Thyroid gland (tissue), 4 donors: ENCODE data around the gene FAM83C. TPM values are rescaled to one million over a fixed set of nuclear protein-coding genes. Genes with fewer than 3 reads are reported as not detected.

Source experiments
- DNase-seq, 2 donors: peaks; one replicate each; pipeline ENCODE4 v3.0.0-alpha.2; 2019
- H3K27ac ChIP-seq, 3 donors: fragments of 200-600 bp; sonication (generic); 1 replicate in 2 of 3; 2 replicates in 1 of 3; pipeline ENCODE4 v1.5.1; 2016 to 2019; ENCODE audit warnings: mild to moderate bottlenecking in 1 of 3, moderate library complexity in 1 of 3
- H3K27me3 ChIP-seq: fragments of 200-600 bp; sonication (generic); one replicate; pipeline ENCODE4 v1.5.1; 2019
- H3K36me3 ChIP-seq, 2 donors: fragments of 200-600 bp; sonication (generic); one replicate each; pipeline ENCODE4 v1.5.1; 2016 to 2019
- H3K4me1 ChIP-seq, 2 donors: fragments of 200-600 bp; sonication (generic); one replicate each; pipeline ENCODE4 v1.5.1; 2017 to 2019
- H3K4me3 ChIP-seq, 3 donors: fragments of 200-600 bp; sonication (generic); replicated peaks in 1 of 3; 1 replicate in 2 of 3; 2 replicates in 1 of 3; pipeline ENCODE4 v1.5.1; 2016; ENCODE audit warnings: mild to moderate bottlenecking in 1 of 3
- H3K9me3 ChIP-seq: fragments of 200-600 bp; sonication (generic); one replicate; pipeline ENCODE4 v1.5.1; 2017
- POLR2A ChIP-seq, 2 donors: fragments of 450-650 bp; IDR thresholded peaks; one replicate each; pipeline ENCODE4 v1.6.1; 2017; ENCODE audit warnings: antibody characterized with exemption in 2 of 2, mild to moderate bottlenecking in 2 of 2, moderate library complexity in 1 of 2
- WGBS, 2 donors: methylation state at CpG; one replicate each; pipeline ENCODE4 v1.1.5; 2017; 5-methylcytosine and 5-hydroxymethylcytosine counted together
- intact Hi-C: fragments of 100-400 bp; cut with DNase I; formaldehyde crosslinking; loops from one replicate; pipeline ENCODE4 v1.15.1; 2023
- total RNA-seq, 4 donors: library from RNA; depleted of rRNA; stranded (reverse); fragments of >200 nt; gene quantifications; one replicate each; pipeline ENCODE4 v1.2.3, GENCODE V29; 2016
- TF ChIP-seq, protein P1 (sequence below), 6 experiments: fragments of 200-600 bp in 3 of 6; fragments of 450-650 bp in 3 of 6; sonication (generic) in 3 of 6; IDR thresholded peaks; one replicate each; pipeline ENCODE4 v1.5.1; 2016 to 2019; ENCODE audit warnings: antibody characterized with exemption in 6 of 6, mild to moderate bottlenecking in 2 of 6, inconsistent platforms in 1 of 6, moderate library complexity in 1 of 6

The FAM83C gene
- total RNA-seq, 4 donors from 2014 or later, result not detected

DNA sequence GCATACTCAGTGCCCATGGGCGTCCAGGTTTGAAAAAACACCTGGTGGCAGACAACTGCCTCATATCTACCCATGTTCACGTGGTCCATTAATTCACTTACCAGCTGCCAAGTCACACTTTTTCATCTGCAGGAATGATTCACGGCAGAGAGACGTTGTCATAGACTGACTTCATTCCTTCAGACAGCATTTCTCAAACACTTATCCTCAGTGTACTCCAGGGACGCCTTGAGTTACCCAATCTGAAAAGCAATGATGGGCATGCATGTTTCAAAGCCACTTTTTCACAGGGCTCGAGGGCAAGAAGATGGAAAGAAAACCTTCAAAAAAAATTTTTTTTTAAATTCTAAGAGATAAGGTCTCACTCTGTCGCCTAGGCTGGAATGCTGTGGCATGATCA, 20.3 kb downstream of the FAM83C start:
- Histone ChIP-seq H3K4me3 (no peak overlapping the region), H3K27ac (no peak overlapping the region), H3K36me3 (peaks cover 7 to 14% of the 10 kb centered on the region in 2 donors), H3K9me3 (no peaks in the 10 kb centered on the region), H3K4me1 (peaks cover 9 to 14% of the 10 kb centered on the region in 2 donors), H3K27me3 (no peaks in the 10 kb centered on the region)
- 83 to 89% methylated on average over 7 of the region's 7 CpGs for WGBS, 2 donors
- no peak for DNase-seq
- TF ChIP-seq, protein P1, sequence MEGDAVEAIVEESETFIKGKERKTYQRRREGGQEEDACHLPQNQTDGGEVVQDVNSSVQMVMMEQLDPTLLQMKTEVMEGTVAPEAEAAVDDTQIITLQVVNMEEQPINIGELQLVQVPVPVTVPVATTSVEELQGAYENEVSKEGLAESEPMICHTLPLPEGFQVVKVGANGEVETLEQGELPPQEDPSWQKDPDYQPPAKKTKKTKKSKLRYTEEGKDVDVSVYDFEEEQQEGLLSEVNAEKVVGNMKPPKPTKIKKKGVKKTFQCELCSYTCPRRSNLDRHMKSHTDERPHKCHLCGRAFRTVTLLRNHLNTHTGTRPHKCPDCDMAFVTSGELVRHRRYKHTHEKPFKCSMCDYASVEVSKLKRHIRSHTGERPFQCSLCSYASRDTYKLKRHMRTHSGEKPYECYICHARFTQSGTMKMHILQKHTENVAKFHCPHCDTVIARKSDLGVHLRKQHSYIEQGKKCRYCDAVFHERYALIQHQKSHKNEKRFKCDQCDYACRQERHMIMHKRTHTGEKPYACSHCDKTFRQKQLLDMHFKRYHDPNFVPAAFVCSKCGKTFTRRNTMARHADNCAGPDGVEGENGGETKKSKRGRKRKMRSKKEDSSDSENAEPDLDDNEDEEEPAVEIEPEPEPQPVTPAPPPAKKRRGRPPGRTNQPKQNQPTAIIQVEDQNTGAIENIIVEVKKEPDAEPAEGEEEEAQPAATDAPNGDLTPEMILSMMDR (IDR thresholded peaks at IDR 0.05), result no peak
- no peak for TF ChIP-seq POLR2A (IDR thresholded peaks at IDR 0.05)
- intact Hi-C loops, result no loop called here

DNA sequence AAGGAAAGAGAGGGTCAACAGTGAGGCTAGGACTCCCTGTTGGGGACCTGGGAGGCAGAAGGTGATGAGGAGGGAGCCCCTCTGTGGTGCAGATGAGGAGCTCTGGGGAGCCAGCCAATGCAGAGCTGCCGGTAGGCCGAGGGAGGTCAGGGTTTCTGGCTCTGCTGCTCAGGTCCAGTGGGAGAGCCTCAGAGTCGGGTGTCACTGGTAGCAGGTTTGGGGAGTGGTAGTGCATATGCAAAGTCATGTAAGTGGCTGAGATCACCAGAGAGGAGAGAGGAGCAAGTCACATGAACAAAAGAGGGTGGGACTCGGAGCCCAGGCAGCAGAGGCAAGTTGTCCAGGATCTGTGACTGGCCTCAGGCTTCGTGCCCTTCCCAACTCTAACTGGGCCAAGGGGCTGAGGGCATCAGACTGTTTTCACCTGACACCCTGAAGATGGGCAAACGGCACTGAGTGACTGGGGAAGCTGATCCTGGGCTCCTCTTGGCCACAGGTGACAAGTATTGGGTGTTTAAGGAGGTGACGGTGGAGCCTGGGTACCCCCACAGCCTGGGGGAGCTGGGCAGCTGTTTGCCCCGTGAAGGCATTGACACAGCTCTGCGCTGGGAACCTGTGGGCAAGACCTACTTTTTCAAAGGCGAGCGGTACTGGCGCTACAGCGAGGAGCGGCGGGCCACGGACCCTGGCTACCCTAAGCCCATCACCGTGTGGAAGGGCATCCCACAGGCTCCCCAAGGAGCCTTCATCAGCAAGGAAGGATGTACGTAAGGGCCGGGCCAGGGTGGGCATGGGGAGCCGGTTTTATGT, 20.9 kb downstream of the FAM83C start:
- H3K36me3 ChIP-seq, result peaks cover 7 to 14% of the 10 kb centered on the region in 2 donors
- 85 to 86% methylated on average over 9 to 20 of the region's 20 CpGs for WGBS, 2 donors
- intact Hi-C loops, result no loop called here
- no peak for TF ChIP-seq POLR2A (IDR thresholded peaks at IDR 0.05)
- TF ChIP-seq, protein P1 (IDR thresholded peaks at IDR 0.05), result no peak
- H3K4me1 ChIP-seq, result peaks cover 4 to 8% of the 10 kb centered on the region in 2 donors
- H3K4me3 ChIP-seq, result no peak overlapping the region
- no peak overlapping the region for H3K27ac ChIP-seq
- no peaks in the 10 kb centered on the region for H3K9me3 ChIP-seq
- no peaks in the 10 kb centered on the region for H3K27me3 ChIP-seq
- DNase-seq, result no peak

DNA sequence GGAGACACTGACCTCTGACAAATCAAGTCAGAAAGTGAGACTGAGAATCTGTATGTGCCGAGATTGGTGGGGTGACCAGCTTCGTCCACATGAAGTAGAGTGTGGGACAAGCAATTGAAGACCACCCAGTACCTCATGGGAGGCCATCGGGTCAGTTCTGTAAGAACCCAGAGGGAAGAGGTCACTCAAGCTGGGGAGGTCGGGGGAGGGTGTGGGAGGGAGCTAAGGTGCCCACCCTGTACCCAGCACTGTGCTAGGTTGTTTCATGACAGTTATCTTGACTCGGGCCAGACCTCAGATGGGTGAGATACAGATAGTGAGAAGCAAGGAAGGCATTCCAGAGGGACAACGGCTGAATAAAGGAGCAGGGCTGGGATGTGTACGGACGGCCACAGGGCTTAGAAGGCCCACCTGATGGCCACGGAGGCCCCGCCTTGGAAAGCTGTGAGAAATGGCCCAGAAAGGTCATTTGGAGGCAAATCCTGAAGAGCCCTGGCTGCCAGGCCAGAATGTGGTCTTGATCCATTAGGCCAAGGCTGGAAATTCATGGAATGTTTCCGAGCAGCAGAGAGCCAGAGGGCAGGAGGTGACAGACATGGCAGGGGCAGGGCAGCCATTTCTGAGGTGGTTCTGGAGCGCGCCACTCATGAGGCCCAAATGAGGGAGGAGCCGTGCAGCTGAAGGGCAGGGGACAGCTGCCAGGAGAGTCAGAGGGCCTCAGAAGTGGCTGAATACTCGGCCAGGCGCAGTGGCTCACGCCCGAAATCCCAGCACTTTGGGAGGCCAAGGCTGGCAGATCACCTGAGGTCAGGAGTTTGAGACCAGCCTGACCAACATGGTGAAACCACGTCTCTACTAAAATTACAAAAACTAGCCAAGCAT, 22.0 kb downstream of the FAM83C start:
- no peak for DNase-seq
- H3K9me3 ChIP-seq, result no peaks in the 10 kb centered on the region
- WGBS, 2 donors, result 86 to 91% methylated on average over 19 of the region's 19 CpGs
- peaks cover 4 to 7% of the 10 kb centered on the region in 2 donors for H3K4me1 ChIP-seq
- no peak overlapping the region for H3K27ac ChIP-seq
- H3K4me3 ChIP-seq, result no peak overlapping the region
- H3K27me3 ChIP-seq, result no peaks in the 10 kb centered on the region
- TF ChIP-seq POLR2A (IDR thresholded peaks at IDR 0.05), result no peak
- TF ChIP-seq, protein P1 (IDR thresholded peaks at IDR 0.05), result no peak
- intact Hi-C loops, result no loop called here
- H3K36me3 ChIP-seq, result peaks cover 7 to 14% of the 10 kb centered on the region in 2 donors

DNA sequence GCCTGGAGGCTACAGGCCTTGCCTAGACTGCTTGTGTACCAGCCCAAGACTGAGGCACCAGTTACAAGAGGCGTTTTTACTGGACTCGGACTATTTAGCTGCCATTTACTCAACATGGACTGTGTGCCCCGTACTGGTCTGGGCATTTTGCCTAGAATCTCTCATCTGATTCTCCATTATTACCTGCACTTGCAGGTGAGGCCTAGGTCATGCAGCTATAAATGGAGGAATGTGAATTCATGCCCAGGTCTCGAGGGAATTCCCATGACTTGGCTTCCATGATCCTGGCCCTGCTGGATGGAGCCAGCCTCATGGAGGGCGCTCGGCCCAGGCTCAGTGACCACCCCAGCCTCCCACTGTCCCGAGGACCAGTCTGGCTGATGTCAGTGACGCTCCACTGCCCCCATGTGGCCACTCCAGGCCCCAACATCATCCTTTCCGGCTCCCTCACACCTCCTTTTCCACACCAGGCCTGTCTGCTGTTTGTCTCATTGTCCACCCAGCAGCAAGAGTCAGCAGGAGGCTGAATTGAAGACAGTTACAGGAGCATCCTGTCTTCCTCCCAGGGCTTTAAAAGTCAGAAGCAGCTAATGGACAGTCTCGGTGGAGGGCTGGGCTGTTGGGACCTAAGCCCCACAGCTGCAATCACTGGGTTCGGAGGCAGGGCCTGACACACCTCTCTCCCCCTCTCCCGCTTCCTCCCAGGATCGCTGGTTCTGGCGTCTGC, 23.0 kb downstream of the FAM83C start:
- intact Hi-C loops, result loop anchor here (5.0 kb wide), 1 partner anchor 122 kb away; the partner anchor contains the start of gene EDEM2
- Histone ChIP-seq H3K4me3 (no peak overlapping the region), H3K27ac (peak overlapping the region in 2 of 3 donors; percentile 3 to 45), H3K4me1 (peaks cover 5 to 10% of the 10 kb centered on the region in 2 donors), H3K27me3 (no peaks in the 10 kb centered on the region), H3K9me3 (no peaks in the 10 kb centered on the region), H3K36me3 (peaks cover 7 to 14% of the 10 kb centered on the region in 2 donors)
- DNase-seq, result peak; percentile 69 to 76
- TF ChIP-seq POLR2A (IDR thresholded peaks at IDR 0.05), result no peak
- TF ChIP-seq, protein P1 (IDR thresholded peaks at IDR 0.05), result peak; percentile 38 to 84 (median 70)
- WGBS, 2 donors, result 49% methylated on average over 13 to 14 of the region's 14 CpGs
